ENCODE data around the gene ATMIN.

The ATMIN gene

GRCh38 chr16:81077076-81077940, 41.7 kb downstream of the ATMIN start, which contains the start of gene C16orf46:
C16orf46 (minus strand) TSS chr16:81077238; CDS start chr16:81063955, 13,283 bp downstream.
- DNase-seq (ENCODE audit: insufficient read length, low spot score) (peak; percentile 65), FAIRE-seq (no peak)
- no peak for TF ChIP-seq CTCF (IDR thresholded peaks at IDR 0.05; ENCODE audit: insufficient read depth, missing control alignments)

GRCh38 chr16:81080233-81080632, 44.6 kb downstream of the ATMIN start:
- no peak for TF ChIP-seq CTCF (IDR thresholded peaks at IDR 0.05; ENCODE audit: insufficient read depth, missing control alignments)
- DNase-seq (ENCODE audit: insufficient read length, low spot score) = no peak
- no peak for FAIRE-seq

- TF ChIP-seq CTCF (IDR thresholded peaks at IDR 0.05; ENCODE audit: insufficient read depth, missing control alignments) = no peak
- no peak for DNase-seq (ENCODE audit: insufficient read length, low spot score)
- FAIRE-seq = no peak
These were observed 45.4 kb downstream of the ATMIN start for GRCh38 chr16:81081014-81081413.

GRCh38 chr16:81088836-81089235, 53.2 kb downstream of the ATMIN start:
- TF ChIP-seq CTCF (IDR thresholded peaks at IDR 0.05; ENCODE audit: insufficient read depth, missing control alignments) = no peak
- no peak for FAIRE-seq
- no peak for DNase-seq (ENCODE audit: insufficient read length, low spot score)

- FAIRE-seq (no peak), DNase-seq (ENCODE audit: insufficient read length, low spot score) (no peak)
- TF ChIP-seq CTCF (IDR thresholded peaks at IDR 0.05; ENCODE audit: insufficient read depth, missing control alignments) = no peak
These were observed 59.2 kb downstream of the ATMIN start for GRCh38 chr16:81094771-81095251.

- DNase-seq (ENCODE audit: insufficient read length, low spot score) (no peak), FAIRE-seq (no peak)
- no peak for TF ChIP-seq CTCF (IDR thresholded peaks at IDR 0.05; ENCODE audit: insufficient read depth, missing control alignments)
These were observed 60.0 kb downstream of the ATMIN start for GRCh38 chr16:81095653-81095952.
